Breast epithelium (tissue), 4 donors: ENCODE results near the gene EFNA5. TPM values are rescaled to one million over a fixed set of nuclear protein-coding genes. Genes with fewer than 3 reads are reported as not detected.

Experiments
- DNase-seq, 2 donors: peaks; one replicate each; pipeline ENCODE4 v3.0.0-alpha.2; 2019; ENCODE audit warnings: low spot score in 2 of 2
- H3K27ac ChIP-seq, 2 donors: fragments of 200-600 bp; sonication (generic) in 1 of 2; one replicate each; pipeline ENCODE4 v1.5.1; 2016 to 2019; ENCODE audit warnings: mild to moderate bottlenecking in 1 of 2
- H3K27me3 ChIP-seq, 2 donors: fragments of 200-600 bp; sonication (generic) in 1 of 2; one replicate each; pipeline versions ENCODE4 v1.5.1 to v1.6.0; 2017 to 2019; ENCODE audit warnings: control low read depth in 1 of 2, mild to moderate bottlenecking in 1 of 2
- H3K36me3 ChIP-seq: fragments of 200-600 bp; one replicate; pipeline ENCODE4 v1.5.1; 2019
- H3K4me1 ChIP-seq, 2 donors: fragments of 200-600 bp; sonication (generic); one replicate each; pipeline ENCODE4 v1.5.1; 2016 to 2019; ENCODE audit warnings: control low read depth in 1 of 2
- H3K4me3 ChIP-seq, 3 donors: fragments of 200-600 bp; sonication (generic); 1 replicate in 2 of 3; 2 replicates in 1 of 3; pipeline ENCODE4 v1.5.1; 2016 to 2019; ENCODE audit warnings: mild to moderate bottlenecking in 3 of 3, moderate library complexity in 2 of 3
- H3K9me3 ChIP-seq, 2 donors: fragments of 200-600 bp; sonication (generic) in 1 of 2; one replicate each; pipeline ENCODE4 v1.5.1; 2016 to 2019; ENCODE audit warnings: control low read depth in 1 of 2
- POLR2A ChIP-seq: fragments of 450-650 bp; IDR thresholded peaks from one replicate; pipeline ENCODE4 v1.6.1; 2016; ENCODE audit warnings: antibody characterized with exemption, mild to moderate bottlenecking, moderate library complexity
- POLR2AphosphoS5 ChIP-seq, 3 donors: sonication (generic); formaldehyde crosslinking; IDR thresholded peaks; one replicate each; pipeline ENCODE4 v1.6.1; 2017; ENCODE audit warnings: antibody characterized with exemption in 3 of 3
- intact Hi-C: fragments of 100-400 bp; cut with DNase I; formaldehyde crosslinking; loops from one replicate; pipeline ENCODE4 v1.15.1; 2023; ENCODE audit warnings: low total_unique reads
- total RNA-seq, 3 donors: library from RNA; depleted of rRNA; stranded (reverse); fragments of >200 nt; gene quantifications; one replicate each; pipeline ENCODE4 v1.1.0, GENCODE V29; 2016
- TF ChIP-seq, protein P1 (sequence below), 3 donors: fragments of 450-650 bp; IDR thresholded peaks; one replicate each; pipeline ENCODE4 v1.5.1; 2016 to 2017; ENCODE audit warnings: antibody characterized with exemption in 3 of 3, mild to moderate bottlenecking in 3 of 3, moderate library complexity in 3 of 3

The EFNA5 gene
- total RNA-seq, 3 donors from 2014 or later: 12.1 to 34.2 (median 12.3) TPM

DNA sequence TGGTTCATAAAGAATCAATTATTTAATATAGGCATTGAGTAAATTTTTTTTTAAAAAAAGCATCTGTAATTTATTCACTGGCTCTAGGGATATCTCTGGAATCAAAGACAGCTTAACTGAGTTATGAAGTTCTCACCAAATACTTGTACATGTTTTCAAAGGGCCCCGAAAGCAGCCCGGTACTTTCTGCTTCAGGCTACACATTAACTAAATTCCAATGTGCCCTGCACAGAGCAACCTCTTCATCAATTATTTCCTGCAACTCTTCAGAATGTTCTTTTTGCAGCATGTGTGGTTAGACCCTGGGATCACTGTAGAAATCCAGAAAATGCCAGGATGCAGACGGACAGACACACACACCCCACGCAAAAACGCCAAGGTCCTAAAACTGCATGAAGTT, 209.0 kb downstream of the EFNA5 start:
- Histone ChIP-seq H3K36me3 (no peaks in the 10 kb centered on the region), H3K27ac (no peak overlapping the region), H3K4me1 (no peaks in the 10 kb centered on the region), H3K9me3 (no peaks in the 10 kb centered on the region), H3K27me3 (no peaks in the 10 kb centered on the region), H3K4me3 (no peak overlapping the region)
- DNase-seq: no peak
- TF ChIP-seq POLR2A: no peak
- no peak for TF ChIP-seq POLR2AphosphoS5 (IDR thresholded peaks at IDR 0.05)
- TF ChIP-seq, protein P1, sequence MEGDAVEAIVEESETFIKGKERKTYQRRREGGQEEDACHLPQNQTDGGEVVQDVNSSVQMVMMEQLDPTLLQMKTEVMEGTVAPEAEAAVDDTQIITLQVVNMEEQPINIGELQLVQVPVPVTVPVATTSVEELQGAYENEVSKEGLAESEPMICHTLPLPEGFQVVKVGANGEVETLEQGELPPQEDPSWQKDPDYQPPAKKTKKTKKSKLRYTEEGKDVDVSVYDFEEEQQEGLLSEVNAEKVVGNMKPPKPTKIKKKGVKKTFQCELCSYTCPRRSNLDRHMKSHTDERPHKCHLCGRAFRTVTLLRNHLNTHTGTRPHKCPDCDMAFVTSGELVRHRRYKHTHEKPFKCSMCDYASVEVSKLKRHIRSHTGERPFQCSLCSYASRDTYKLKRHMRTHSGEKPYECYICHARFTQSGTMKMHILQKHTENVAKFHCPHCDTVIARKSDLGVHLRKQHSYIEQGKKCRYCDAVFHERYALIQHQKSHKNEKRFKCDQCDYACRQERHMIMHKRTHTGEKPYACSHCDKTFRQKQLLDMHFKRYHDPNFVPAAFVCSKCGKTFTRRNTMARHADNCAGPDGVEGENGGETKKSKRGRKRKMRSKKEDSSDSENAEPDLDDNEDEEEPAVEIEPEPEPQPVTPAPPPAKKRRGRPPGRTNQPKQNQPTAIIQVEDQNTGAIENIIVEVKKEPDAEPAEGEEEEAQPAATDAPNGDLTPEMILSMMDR (IDR thresholded peaks at IDR 0.05): no peak
- intact Hi-C loops: no loop called here

DNA sequence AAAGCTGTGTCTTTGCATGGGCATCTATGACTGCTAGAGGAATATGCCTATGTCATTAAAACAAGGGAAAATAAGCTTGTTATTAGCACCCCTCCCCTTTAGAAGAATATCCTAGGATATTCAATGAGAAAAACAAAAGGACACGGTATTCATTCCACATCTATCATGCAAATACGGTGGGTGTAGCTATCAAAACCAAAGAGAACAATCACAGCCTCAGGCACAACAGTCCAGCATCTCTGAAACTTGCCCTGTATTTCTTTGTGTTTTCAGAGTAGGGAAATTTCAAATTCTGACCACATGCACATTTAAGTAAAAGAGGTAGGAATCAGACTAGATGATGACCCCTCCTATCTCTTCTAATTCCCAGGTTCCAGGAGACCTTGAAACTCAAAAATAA, 209.9 kb downstream of the EFNA5 start:
- Histone ChIP-seq H3K27me3 (no peaks in the 10 kb centered on the region), H3K4me1 (no peaks in the 10 kb centered on the region), H3K36me3 (no peaks in the 10 kb centered on the region), H3K9me3 (no peaks in the 10 kb centered on the region), H3K27ac (no peak overlapping the region), H3K4me3 (no peak overlapping the region)
- DNase-seq: no peak
- TF ChIP-seq, protein P1 (IDR thresholded peaks at IDR 0.05): no peak
- TF ChIP-seq POLR2AphosphoS5 (IDR thresholded peaks at IDR 0.05): no peak
- no peak for TF ChIP-seq POLR2A
- intact Hi-C loops: no loop called here

DNA sequence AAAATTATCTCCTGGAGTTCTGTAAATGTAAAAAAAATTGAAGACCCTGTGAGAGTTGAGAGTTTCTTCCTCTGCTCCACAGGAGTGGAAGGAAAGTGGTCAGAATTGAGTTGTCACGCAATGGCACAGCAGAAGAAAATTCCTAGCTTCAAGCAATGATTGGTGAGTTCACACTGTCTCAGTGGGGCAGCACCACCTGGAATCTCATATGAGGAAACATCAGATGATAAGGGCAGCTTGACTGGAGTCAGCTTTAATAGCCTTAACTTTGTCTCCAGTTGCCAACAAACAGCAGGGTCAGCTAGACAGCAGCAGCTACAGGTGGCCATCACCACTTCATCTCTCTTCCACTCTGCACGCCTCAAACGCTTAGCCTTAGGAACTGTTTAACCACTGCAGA, 211.1 kb downstream of the EFNA5 start:
- Histone ChIP-seq H3K9me3 (no peaks in the 10 kb centered on the region), H3K27ac (no peak overlapping the region), H3K4me1 (no peaks in the 10 kb centered on the region), H3K27me3 (no peaks in the 10 kb centered on the region), H3K36me3 (no peaks in the 10 kb centered on the region), H3K4me3 (no peak overlapping the region)
- DNase-seq: no peak
- TF ChIP-seq, protein P1 (IDR thresholded peaks at IDR 0.05): no peak
- TF ChIP-seq POLR2AphosphoS5 (IDR thresholded peaks at IDR 0.05) (no peak), POLR2A (no peak)
- intact Hi-C loops: no loop called here

DNA sequence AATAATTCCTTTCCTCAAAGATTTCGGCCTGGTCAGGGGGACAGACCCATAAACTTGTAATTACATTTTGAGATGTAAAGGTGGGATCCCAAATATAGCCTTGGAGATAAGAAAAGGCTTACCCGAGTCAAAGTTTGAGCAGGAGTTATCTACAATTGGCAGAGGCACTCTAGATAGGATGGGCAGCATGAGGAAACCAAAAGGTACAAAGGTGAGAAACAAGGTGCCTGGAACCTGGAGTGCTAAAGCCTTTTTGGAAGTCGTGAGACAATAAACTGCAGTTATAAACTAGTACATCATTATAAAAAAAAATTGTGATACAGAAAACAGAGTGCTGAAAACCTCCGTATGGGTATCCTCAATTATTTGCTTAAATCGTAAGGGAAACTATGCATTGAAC, 212.4 kb downstream of the EFNA5 start:
- DNase-seq: no peak
- Histone ChIP-seq H3K27me3 (no peaks in the 10 kb centered on the region), H3K4me1 (no peaks in the 10 kb centered on the region), H3K9me3 (no peaks in the 10 kb centered on the region), H3K27ac (no peak overlapping the region), H3K4me3 (no peak overlapping the region), H3K36me3 (no peaks in the 10 kb centered on the region)
- intact Hi-C loops: no loop called here
- TF ChIP-seq POLR2A (no peak), POLR2AphosphoS5 (IDR thresholded peaks at IDR 0.05) (no peak)
- TF ChIP-seq, protein P1 (IDR thresholded peaks at IDR 0.05): no peak

DNA sequence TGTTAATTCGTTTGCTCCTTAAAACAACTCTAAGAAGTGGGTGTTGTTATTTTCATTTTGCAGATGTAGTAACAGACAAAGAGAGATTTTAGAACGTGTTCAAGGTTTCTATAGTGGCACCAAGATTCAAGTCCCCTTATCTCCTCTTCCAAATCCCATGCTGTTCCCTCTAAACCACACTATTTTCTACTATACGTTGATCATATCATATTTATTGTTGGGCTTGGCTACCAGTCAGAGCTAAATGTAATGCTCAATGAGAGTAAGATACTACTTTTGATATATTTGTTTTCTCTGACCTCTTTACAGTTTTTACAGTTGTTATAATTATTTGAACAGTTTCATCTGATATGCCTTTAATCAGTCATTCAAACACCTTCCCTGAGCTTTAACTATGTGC, 212.9 kb downstream of the EFNA5 start:
- Histone ChIP-seq H3K4me3 (no peak overlapping the region), H3K27ac (no peak overlapping the region), H3K36me3 (no peaks in the 10 kb centered on the region), H3K9me3 (no peaks in the 10 kb centered on the region), H3K4me1 (no peaks in the 10 kb centered on the region), H3K27me3 (no peaks in the 10 kb centered on the region)
- no peak for DNase-seq
- intact Hi-C loops: no loop called here
- TF ChIP-seq POLR2A (no peak), POLR2AphosphoS5 (IDR thresholded peaks at IDR 0.05) (no peak)
- TF ChIP-seq, protein P1 (IDR thresholded peaks at IDR 0.05): no peak
